Measurements from ENCODE around the gene PTPRQ.

PTPRQ gene

GRCh38 chr12:80443974-80444666 lies at the start of gene PTPRQ:
PTPRQ (plus strand) TSS chr12:80444235; CDS start chr12:80444346, 111 bp downstream.
- H3K36me3 ChIP-seq (ENCODE audit: control insufficient read depth, insufficient read depth, low read length, severe bottlenecking): no peaks in the 10 kb centered on the region
- H3K9me3 ChIP-seq (ENCODE audit: control insufficient read depth, low read length): no peaks in the 10 kb centered on the region
- peak within 1 kb of the TSS; percentile 74 for H3K4me3 ChIP-seq (ENCODE audit: low read length)
- peak within 1 kb of the TSS; percentile 53 for H3K9ac ChIP-seq (ENCODE audit: low read length)
- H3K27me3 ChIP-seq (replicated peaks; ENCODE audit: control insufficient read depth, insufficient read depth, low read length): no peaks in the 10 kb centered on the region
- DNase-seq (ENCODE audit: low read depth): peak; percentile 34
- H3K4me1 ChIP-seq (ENCODE audit: control insufficient read depth, insufficient read depth, low read length): peaks cover 33% of the 10 kb centered on the region

- Histone ChIP-seq H3K4me3 (ENCODE audit: low read length) (peak overlapping the region; percentile 77), H3K9ac (ENCODE audit: low read length) (peak overlapping the region; percentile 44), H3K36me3 (ENCODE audit: control insufficient read depth, insufficient read depth, low read length, severe bottlenecking) (no peaks in the 10 kb centered on the region), H3K27me3 (replicated peaks; ENCODE audit: control insufficient read depth, insufficient read depth, low read length) (no peaks in the 10 kb centered on the region), H3K4me1 (ENCODE audit: control insufficient read depth, insufficient read depth, low read length) (peaks cover 6% of the 10 kb centered on the region), H3K9me3 (ENCODE audit: control insufficient read depth, low read length) (no peaks in the 10 kb centered on the region)
- DNase-seq (ENCODE audit: low read depth): no peak
Observed at GRCh38 chr12:80400571-80400991, 43.5 kb upstream of the PTPRQ start.

GRCh38 chr12:80401191-80401590 lies 42.8 kb upstream of the PTPRQ start:
- Histone ChIP-seq H3K4me3 (ENCODE audit: low read length) (peak overlapping the region; percentile 77), H3K9me3 (ENCODE audit: control insufficient read depth, low read length) (no peaks in the 10 kb centered on the region), H3K9ac (ENCODE audit: low read length) (no peak overlapping the region), H3K36me3 (ENCODE audit: control insufficient read depth, insufficient read depth, low read length, severe bottlenecking) (no peaks in the 10 kb centered on the region), H3K27me3 (replicated peaks; ENCODE audit: control insufficient read depth, insufficient read depth, low read length) (no peaks in the 10 kb centered on the region), H3K4me1 (ENCODE audit: control insufficient read depth, insufficient read depth, low read length) (peaks cover 6% of the 10 kb centered on the region)
- no peak for DNase-seq (ENCODE audit: low read depth)

- Histone ChIP-seq H3K4me3 (ENCODE audit: low read length) (no peak overlapping the region), H3K36me3 (ENCODE audit: control insufficient read depth, insufficient read depth, low read length, severe bottlenecking) (no peaks in the 10 kb centered on the region)
- no peak for DNase-seq (ENCODE audit: low read depth)
Observed at GRCh38 chr12:80404629-80405028, 39.4 kb upstream of the PTPRQ start.

GRCh38 chr12:80406253-80406652 lies 37.8 kb upstream of the PTPRQ start:
- Histone ChIP-seq H3K4me1 (ENCODE audit: control insufficient read depth, insufficient read depth, low read length) (peaks cover 6% of the 10 kb centered on the region), H3K9ac (ENCODE audit: low read length) (no peak overlapping the region), H3K36me3 (ENCODE audit: control insufficient read depth, insufficient read depth, low read length, severe bottlenecking) (no peaks in the 10 kb centered on the region)

More at GRCh38 chr12:80404629-80405028, 39.4 kb upstream of the PTPRQ start:
- Histone ChIP-seq H3K9ac (ENCODE audit: low read length) (no peak overlapping the region), H3K9me3 (ENCODE audit: control insufficient read depth, low read length) (no peaks in the 10 kb centered on the region), H3K4me1 (ENCODE audit: control insufficient read depth, insufficient read depth, low read length) (peaks cover 6% of the 10 kb centered on the region), H3K27me3 (replicated peaks; ENCODE audit: control insufficient read depth, insufficient read depth, low read length) (no peaks in the 10 kb centered on the region)

GRCh38 chr12:80411787-80412186 lies 32.2 kb upstream of the PTPRQ start:
- Histone ChIP-seq H3K4me1 (ENCODE audit: control insufficient read depth, insufficient read depth, low read length) (peaks cover 6% of the 10 kb centered on the region), H3K9ac (ENCODE audit: low read length) (no peak overlapping the region), H3K36me3 (ENCODE audit: control insufficient read depth, insufficient read depth, low read length, severe bottlenecking) (no peaks in the 10 kb centered on the region), H3K4me3 (ENCODE audit: low read length) (no peak overlapping the region), H3K27me3 (replicated peaks; ENCODE audit: control insufficient read depth, insufficient read depth, low read length) (no peaks in the 10 kb centered on the region), H3K9me3 (ENCODE audit: control insufficient read depth, low read length) (no peaks in the 10 kb centered on the region)
- DNase-seq (ENCODE audit: low read depth): no peak

More at GRCh38 chr12:80406253-80406652, 37.8 kb upstream of the PTPRQ start:
- DNase-seq (ENCODE audit: low read depth): no peak
- no peaks in the 10 kb centered on the region for H3K27me3 ChIP-seq (replicated peaks; ENCODE audit: control insufficient read depth, insufficient read depth, low read length)
- H3K9me3 ChIP-seq (ENCODE audit: control insufficient read depth, low read length): no peaks in the 10 kb centered on the region
- H3K4me3 ChIP-seq (ENCODE audit: low read length): no peak overlapping the region

GRCh38 chr12:80412343-80412953 lies 31.6 kb upstream of the PTPRQ start:
- Histone ChIP-seq H3K4me1 (ENCODE audit: control insufficient read depth, insufficient read depth, low read length) (peaks cover 6% of the 10 kb centered on the region), H3K9ac (ENCODE audit: low read length) (no peak overlapping the region), H3K9me3 (ENCODE audit: control insufficient read depth, low read length) (no peaks in the 10 kb centered on the region), H3K27me3 (replicated peaks; ENCODE audit: control insufficient read depth, insufficient read depth, low read length) (no peaks in the 10 kb centered on the region), H3K36me3 (ENCODE audit: control insufficient read depth, insufficient read depth, low read length, severe bottlenecking) (no peaks in the 10 kb centered on the region), H3K4me3 (ENCODE audit: low read length) (no peak overlapping the region)
- peak; percentile 93 for DNase-seq (ENCODE audit: low read depth)

- no peak for DNase-seq (ENCODE audit: low read depth)
- Histone ChIP-seq H3K4me1 (ENCODE audit: control insufficient read depth, insufficient read depth, low read length) (peaks cover 6% of the 10 kb centered on the region), H3K9ac (ENCODE audit: low read length) (no peak overlapping the region), H3K4me3 (ENCODE audit: low read length) (no peak overlapping the region), H3K9me3 (ENCODE audit: control insufficient read depth, low read length) (no peaks in the 10 kb centered on the region), H3K36me3 (ENCODE audit: control insufficient read depth, insufficient read depth, low read length, severe bottlenecking) (no peaks in the 10 kb centered on the region), H3K27me3 (replicated peaks; ENCODE audit: control insufficient read depth, insufficient read depth, low read length) (no peaks in the 10 kb centered on the region)
Observed at GRCh38 chr12:80413462-80413861, 30.6 kb upstream of the PTPRQ start.

- Histone ChIP-seq H3K4me1 (ENCODE audit: control insufficient read depth, insufficient read depth, low read length) (peaks cover 6% of the 10 kb centered on the region), H3K9ac (ENCODE audit: low read length) (no peak overlapping the region), H3K27me3 (replicated peaks; ENCODE audit: control insufficient read depth, insufficient read depth, low read length) (no peaks in the 10 kb centered on the region), H3K4me3 (ENCODE audit: low read length) (no peak overlapping the region), H3K9me3 (ENCODE audit: control insufficient read depth, low read length) (no peaks in the 10 kb centered on the region), H3K36me3 (ENCODE audit: control insufficient read depth, insufficient read depth, low read length, severe bottlenecking) (no peaks in the 10 kb centered on the region)
- DNase-seq (ENCODE audit: low read depth): no peak
Observed at GRCh38 chr12:80415466-80415865, 28.6 kb upstream of the PTPRQ start.

- peak; percentile 77 for DNase-seq (ENCODE audit: low read depth)
- no peaks in the 10 kb centered on the region for H3K9me3 ChIP-seq (ENCODE audit: control insufficient read depth, low read length)
- H3K4me3 ChIP-seq (ENCODE audit: low read length): no peak overlapping the region
- peaks cover 4% of the 10 kb centered on the region for H3K4me1 ChIP-seq (ENCODE audit: control insufficient read depth, insufficient read depth, low read length)
- no peaks in the 10 kb centered on the region for H3K27me3 ChIP-seq (replicated peaks; ENCODE audit: control insufficient read depth, insufficient read depth, low read length)
- H3K9ac ChIP-seq (ENCODE audit: low read length): no peak overlapping the region
- H3K36me3 ChIP-seq (ENCODE audit: control insufficient read depth, insufficient read depth, low read length, severe bottlenecking): no peaks in the 10 kb centered on the region
Observed at GRCh38 chr12:80419644-80420043, 24.4 kb upstream of the PTPRQ start.

- Histone ChIP-seq H3K27me3 (replicated peaks; ENCODE audit: control insufficient read depth, insufficient read depth, low read length) (no peaks in the 10 kb centered on the region), H3K36me3 (ENCODE audit: control insufficient read depth, insufficient read depth, low read length, severe bottlenecking) (no peaks in the 10 kb centered on the region), H3K4me1 (ENCODE audit: control insufficient read depth, insufficient read depth, low read length) (peaks cover 4% of the 10 kb centered on the region), H3K9me3 (ENCODE audit: control insufficient read depth, low read length) (no peaks in the 10 kb centered on the region), H3K4me3 (ENCODE audit: low read length) (no peak overlapping the region), H3K9ac (ENCODE audit: low read length) (no peak overlapping the region)
- no peak for DNase-seq (ENCODE audit: low read depth)
Observed at GRCh38 chr12:80420075-80420474, 24.0 kb upstream of the PTPRQ start.
